ENCODE results near the gene CST11.

GRCh38 chr20:23415555-23415954 lies 37.1 kb downstream of the CST11 start:
- no peak for TF ChIP-seq CTCF (IDR thresholded peaks at IDR 0.05; ENCODE audit: low read depth, low read length, poor library complexity, severe bottlenecking)
- TF ChIP-seq EZH2phosphoT487 (IDR thresholded peaks at IDR 0.05; ENCODE audit: borderline replicate concordance, low read length) = no peak

Measured in DOHH2 (cell line).